Kidney epithelial cell (primary cell): ENCODE measurements around the gene SMC3. TPM values are rescaled to one million over a fixed set of nuclear protein-coding genes. Genes with fewer than 3 reads are reported as not detected.

Experiments
- DNase-seq: peaks from one replicate; pipeline ENCODE4 v3.0.0-alpha.2; 2010; ENCODE audit warnings: low read depth
- H3K27me3 ChIP-seq: 2 replicates; pipeline ENCODE4 v1.6.0; 2011; ENCODE audit warnings: low read length; ENCODE audit not compliant: control insufficient read depth, insufficient read depth
- H3K36me3 ChIP-seq: 2 replicates; pipeline ENCODE4 v1.5.1; 2011; ENCODE audit warnings: low read length; ENCODE audit not compliant: control insufficient read depth, insufficient read depth
- H3K4me3 ChIP-seq: 2 replicates; pipeline ENCODE4 v1.5.1; 2011; ENCODE audit warnings: low read depth, mild to moderate bottlenecking, control low read depth, low read length
- total RNA-seq: library from RNA; depleted of rRNA; stranded (reverse); fragments of >200 nt; gene quantifications from 2 replicates; pipeline ENCODE4 v1.2.3, GENCODE V29; 2015
- TF ChIP-seq, protein P1 (sequence below): IDR thresholded peaks from 2 replicates; pipeline ENCODE4 v1.5.1; 2011; ENCODE audit warnings: mild to moderate bottlenecking, moderate library complexity, low read length, control low read depth, inconsistent platforms; ENCODE audit not compliant: insufficient read depth, poor library complexity, severe bottlenecking

Gene SMC3
- total RNA-seq, 1 donor from 2014 or later = 35.3 TPM

DNA sequence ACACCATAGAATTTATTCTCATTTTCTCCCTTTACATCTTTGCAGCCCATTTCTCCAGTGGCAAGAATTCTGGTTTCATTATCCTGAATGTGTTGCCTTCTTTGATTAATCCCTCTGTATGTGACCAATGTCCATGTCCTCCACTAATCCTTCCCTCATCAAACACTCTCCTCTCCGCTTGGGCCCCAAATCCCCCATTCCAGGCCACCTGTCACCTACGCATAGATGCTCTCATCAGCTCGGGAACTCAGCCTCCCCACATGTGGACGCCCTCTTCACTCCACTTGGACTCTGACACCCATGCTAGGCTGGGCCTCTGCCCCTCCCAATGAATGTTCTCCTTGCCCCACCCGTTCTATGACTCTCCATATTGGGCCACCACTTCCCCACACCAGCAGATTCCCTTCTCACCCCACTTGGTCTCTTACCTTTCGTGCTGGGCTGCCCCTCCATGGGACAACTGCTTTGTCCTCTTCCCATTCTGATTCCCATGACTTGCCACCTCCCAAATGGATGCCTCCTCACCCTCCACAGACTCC lies 57.9 kb downstream of the SMC3 start:
- no peak for DNase-seq
- Histone ChIP-seq H3K4me3 (no peak overlapping the region), H3K36me3 (no peaks in the 10 kb centered on the region), H3K27me3 (no peaks in the 10 kb centered on the region)
- TF ChIP-seq, protein P1, sequence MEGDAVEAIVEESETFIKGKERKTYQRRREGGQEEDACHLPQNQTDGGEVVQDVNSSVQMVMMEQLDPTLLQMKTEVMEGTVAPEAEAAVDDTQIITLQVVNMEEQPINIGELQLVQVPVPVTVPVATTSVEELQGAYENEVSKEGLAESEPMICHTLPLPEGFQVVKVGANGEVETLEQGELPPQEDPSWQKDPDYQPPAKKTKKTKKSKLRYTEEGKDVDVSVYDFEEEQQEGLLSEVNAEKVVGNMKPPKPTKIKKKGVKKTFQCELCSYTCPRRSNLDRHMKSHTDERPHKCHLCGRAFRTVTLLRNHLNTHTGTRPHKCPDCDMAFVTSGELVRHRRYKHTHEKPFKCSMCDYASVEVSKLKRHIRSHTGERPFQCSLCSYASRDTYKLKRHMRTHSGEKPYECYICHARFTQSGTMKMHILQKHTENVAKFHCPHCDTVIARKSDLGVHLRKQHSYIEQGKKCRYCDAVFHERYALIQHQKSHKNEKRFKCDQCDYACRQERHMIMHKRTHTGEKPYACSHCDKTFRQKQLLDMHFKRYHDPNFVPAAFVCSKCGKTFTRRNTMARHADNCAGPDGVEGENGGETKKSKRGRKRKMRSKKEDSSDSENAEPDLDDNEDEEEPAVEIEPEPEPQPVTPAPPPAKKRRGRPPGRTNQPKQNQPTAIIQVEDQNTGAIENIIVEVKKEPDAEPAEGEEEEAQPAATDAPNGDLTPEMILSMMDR = no peak

DNA sequence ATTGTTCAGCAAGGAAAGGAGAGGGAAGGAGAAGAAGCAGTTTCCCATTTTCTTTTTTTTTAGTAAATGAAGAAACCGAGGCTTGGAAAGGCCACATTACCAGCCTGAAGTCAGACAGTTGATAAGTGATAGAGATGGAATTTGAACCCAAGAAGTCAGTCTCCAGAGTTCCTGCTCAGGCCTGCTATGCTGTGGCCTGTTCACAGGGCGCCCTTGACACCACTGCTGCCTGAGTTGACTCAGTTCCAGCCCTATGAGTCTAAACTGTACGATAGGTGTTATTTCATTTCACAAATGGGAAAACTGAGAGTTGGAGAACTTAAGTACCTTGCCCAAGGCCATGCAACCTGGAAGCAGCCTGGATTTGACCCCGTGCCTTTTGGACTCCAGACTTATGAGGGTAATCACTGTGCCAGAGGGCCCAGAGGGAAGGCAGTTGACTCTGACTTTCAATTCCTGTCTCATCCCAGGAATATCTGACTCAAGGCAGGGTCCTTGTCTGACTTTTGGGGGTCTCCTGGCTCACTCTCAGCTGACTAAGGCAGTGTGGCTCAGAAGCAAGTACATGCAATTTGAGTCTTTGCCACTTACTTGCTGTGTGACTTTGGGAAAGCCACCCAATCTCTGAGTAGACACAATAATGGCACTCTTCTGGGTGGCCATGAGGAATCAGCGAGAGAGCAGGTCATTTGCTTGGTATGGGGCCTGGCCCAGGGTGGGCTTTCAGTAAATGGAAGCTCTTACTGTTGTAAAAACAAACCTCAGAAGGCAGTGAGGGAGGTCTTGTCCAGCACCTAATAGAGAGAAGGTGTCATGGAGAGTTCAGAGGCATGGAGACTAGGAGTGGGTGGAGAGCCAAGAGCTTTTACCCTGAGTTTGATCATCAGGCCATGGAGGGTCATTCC lies 58.7 kb downstream of the SMC3 start:
- H3K4me3 ChIP-seq = no peak overlapping the region
- H3K36me3 ChIP-seq = no peaks in the 10 kb centered on the region
- DNase-seq = no peak
- TF ChIP-seq, protein P1 = no peak
- H3K27me3 ChIP-seq = no peaks in the 10 kb centered on the region

DNA sequence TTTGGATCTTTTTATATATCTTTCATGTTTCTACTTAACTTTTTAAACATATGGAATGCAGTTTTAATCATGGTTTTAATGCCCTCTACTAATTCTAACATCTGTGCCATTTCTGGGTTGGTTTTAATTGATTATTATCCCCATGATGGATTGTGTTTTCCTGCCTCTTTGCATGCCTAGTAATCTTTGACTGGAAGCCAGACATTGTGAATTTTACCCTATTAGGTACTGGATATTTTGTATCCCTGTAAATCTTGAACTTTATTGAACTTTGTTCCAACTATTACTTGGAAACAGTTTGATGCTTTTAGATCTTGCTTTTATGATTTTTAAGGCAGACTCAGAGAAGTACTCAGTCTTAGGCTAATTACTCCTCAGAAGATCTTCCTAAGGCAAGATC lies 60.7 kb downstream of the SMC3 start:
- H3K36me3 ChIP-seq = no peaks in the 10 kb centered on the region
- no peak for DNase-seq
- no peak overlapping the region for H3K4me3 ChIP-seq
- TF ChIP-seq, protein P1 = no peak
- no peaks in the 10 kb centered on the region for H3K27me3 ChIP-seq

DNA sequence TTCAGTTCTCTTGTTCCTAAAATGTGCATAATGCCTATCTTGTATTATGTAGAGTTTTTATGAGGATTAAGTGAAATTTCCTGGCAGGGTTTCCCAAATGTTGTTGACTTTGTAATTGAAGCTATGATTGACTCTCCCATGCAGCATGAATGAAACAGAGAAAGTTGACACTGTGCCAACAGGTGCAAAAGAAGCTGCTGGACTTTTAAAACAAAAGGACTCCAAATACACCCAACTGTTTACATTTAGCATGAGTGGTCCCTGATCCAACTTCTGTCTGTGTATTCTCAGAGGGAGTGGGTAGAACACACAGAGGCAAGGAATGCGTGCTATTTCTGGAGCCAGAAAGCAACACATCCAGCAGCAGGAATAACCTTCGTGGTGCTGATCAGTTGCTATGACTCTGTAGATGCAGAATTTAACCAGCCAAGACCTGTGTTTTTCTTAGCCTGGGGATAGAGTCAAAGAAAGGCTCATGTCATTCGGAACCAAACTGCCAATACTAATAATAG lies 62.2 kb downstream of the SMC3 start:
- DNase-seq = no peak
- Histone ChIP-seq H3K27me3 (no peaks in the 10 kb centered on the region), H3K4me3 (no peak overlapping the region), H3K36me3 (no peaks in the 10 kb centered on the region)
- TF ChIP-seq, protein P1 = no peak

DNA sequence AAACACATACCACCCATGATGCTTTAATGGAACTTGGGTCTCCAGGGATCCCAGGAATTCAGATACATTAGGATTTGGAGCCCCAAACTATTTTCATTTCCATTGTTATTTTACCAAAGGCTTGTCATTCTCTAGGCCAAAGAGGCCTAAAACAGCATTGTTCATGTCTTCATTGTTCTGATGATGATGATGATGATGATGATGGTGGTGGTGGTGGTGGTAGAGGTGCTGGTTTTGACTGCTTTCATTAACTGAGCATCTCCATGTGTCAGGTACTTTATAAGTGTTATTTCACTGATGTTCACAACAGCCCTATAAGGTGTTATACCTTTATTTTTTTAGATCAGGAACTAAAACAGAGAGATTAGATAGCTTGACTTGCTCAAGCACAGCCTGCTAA lies 64.4 kb downstream of the SMC3 start:
- no peaks in the 10 kb centered on the region for H3K36me3 ChIP-seq
- H3K27me3 ChIP-seq = no peaks in the 10 kb centered on the region
- no peak for DNase-seq
- no peak overlapping the region for H3K4me3 ChIP-seq
- TF ChIP-seq, protein P1 = no peak
